ENCODE data around the gene LCN15.
"Not testable (repeated sequence)": the region's sequence is repeated elsewhere in the genome, so short reads cannot be mapped to it uniquely, and the experiment has no call there.

LCN15 gene

DNA sequence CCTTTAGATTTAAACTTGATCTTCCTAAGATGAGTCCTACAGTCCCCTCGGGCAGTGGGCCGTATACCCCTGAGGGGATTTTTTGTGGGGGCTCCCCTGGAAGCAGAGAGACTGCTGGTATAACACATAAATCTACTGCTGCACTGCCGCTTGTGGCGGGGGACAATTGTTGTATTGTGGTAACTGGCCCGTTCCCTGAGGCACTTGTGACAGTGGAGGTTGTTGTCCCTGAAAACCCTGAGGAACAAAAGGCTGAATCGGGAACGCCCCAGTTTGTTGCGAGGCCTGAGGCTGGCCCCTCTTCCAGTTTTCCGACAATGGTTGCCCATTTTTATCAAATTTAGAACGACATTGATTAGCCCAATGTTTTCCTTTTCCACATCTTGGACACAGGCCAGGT, 22.1 kb upstream of the LCN15 start:
- TF ChIP-seq, protein P1, sequence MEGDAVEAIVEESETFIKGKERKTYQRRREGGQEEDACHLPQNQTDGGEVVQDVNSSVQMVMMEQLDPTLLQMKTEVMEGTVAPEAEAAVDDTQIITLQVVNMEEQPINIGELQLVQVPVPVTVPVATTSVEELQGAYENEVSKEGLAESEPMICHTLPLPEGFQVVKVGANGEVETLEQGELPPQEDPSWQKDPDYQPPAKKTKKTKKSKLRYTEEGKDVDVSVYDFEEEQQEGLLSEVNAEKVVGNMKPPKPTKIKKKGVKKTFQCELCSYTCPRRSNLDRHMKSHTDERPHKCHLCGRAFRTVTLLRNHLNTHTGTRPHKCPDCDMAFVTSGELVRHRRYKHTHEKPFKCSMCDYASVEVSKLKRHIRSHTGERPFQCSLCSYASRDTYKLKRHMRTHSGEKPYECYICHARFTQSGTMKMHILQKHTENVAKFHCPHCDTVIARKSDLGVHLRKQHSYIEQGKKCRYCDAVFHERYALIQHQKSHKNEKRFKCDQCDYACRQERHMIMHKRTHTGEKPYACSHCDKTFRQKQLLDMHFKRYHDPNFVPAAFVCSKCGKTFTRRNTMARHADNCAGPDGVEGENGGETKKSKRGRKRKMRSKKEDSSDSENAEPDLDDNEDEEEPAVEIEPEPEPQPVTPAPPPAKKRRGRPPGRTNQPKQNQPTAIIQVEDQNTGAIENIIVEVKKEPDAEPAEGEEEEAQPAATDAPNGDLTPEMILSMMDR (IDR thresholded peaks at IDR 0.05; ENCODE audit: low read depth, low read length) = no peak
- no peak for DNase-seq (ENCODE audit: extremely low read depth, low read depth)

DNA sequence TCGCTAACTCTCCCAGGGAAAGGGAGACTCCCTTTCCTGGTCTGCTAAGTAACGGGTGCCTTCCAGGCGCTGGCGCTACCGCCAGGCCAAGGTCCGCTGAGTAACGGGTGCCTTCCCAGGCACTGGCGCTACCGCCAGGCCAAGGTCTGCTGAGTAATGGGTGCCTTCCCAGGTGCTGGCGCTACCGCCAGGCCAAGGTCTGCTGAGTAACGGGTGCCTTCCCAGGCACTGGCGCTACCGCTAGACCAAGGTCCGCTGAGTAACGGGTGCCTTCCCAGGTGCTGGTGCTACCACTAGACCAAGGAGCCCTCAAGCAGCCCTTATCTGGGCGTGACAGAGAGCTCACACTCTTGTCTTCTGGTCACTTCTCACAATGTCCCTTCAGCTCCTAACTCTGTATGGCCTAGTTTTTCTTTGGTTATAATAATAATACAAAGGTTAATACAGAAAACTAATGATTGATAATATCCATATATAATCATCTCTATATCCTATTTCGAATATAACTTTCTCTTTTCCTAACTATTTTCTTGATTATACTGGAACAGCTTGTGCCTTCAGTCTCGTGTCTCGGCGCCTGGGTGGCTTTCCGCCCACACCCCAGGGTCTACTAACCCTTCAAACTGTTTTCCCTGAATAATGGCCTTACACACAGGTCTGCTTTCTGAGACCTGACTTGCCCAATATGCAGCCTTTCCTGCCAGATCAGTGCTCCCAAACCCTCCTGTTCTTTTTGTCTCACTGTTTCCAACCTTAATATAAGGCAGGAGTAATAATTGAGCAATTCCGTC, 21.4 kb upstream of the LCN15 start:
- not testable (repeated sequence) for DNase-seq (ENCODE audit: extremely low read depth, low read depth)

DNA sequence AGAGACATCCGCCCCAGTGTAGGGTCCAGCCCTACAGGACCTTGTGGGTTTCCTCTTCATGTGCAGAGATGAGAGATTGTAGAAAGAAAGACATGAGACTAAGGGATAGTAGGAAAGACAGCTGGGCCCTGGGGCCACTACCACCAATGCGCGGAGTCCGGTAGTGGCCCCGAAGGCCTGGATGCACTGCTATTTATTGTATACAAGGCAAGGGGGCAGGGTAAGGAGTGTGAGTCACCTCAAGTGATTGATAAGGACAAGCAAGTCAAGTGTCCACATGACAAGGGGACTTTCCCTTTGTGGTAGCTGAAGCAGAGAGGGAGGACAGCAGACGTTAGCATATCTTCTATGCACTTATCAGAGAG, 20.7 kb upstream of the LCN15 start:
- DNase-seq (ENCODE audit: extremely low read depth, low read depth) = no peak
- TF ChIP-seq, protein P1 (IDR thresholded peaks at IDR 0.05; ENCODE audit: low read depth, low read length) = no peak

DNA sequence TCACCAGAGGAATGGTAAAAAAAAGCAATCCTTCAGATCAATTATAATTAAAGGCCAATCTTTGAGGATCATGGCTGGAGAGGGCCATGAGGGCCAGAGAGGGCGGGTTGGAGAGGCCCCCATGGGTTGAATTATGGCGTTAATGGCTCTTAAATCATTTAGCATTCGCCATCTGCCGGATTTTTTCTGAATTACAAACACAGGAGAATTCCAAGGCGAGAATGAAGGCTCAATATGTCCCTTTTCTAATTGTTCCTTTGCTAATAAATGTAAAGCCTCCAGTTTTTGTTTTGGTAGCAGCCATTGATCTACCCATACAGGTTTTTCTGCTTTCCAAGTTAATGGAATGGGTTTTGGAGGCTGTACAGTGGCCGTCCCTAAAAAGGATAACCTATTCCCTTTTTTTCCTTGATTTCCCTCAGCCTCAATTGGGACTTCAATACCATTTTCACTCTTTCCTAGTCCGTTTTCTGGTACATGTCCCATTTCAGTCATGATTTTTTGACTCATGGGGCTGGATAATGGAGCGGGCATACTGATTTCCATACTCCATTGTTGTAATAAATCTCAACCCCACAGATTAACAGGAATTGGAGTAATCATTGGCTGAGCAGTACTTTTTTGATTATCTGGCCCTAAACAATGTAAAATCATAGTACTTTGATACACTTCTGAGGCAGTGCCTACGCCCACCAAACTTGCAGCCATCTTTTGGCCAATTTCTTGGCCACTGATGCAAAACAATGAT, 20.1 kb upstream of the LCN15 start:
- TF ChIP-seq, protein P1 (IDR thresholded peaks at IDR 0.05; ENCODE audit: low read depth, low read length) = peak; percentile 15; the same call in 1 of the 2 replicates
- DNase-seq (ENCODE audit: extremely low read depth, low read depth) = no peak

DNA sequence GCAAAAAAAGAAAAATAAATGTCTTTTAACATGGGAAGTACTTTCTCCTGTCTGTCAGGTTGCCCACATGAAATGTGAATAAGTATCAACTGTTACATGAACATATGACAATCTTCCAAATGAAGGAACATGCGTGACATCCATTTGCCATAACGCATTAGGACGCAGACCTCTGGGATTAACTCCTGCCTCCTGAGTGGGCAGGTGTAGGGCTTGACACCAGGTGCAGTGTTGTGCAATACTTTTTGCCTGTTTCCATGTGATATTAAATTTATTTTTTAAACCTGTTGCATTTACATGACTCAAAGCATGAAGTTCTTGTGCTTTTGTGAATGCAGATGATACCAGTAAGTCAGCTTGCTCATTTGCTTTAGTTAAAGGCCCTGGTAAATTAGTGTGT, 18.1 kb upstream of the LCN15 start:
- DNase-seq (ENCODE audit: extremely low read depth, low read depth) = no peak
- TF ChIP-seq, protein P1 (IDR thresholded peaks at IDR 0.05; ENCODE audit: low read depth, low read length) = no peak

DNA sequence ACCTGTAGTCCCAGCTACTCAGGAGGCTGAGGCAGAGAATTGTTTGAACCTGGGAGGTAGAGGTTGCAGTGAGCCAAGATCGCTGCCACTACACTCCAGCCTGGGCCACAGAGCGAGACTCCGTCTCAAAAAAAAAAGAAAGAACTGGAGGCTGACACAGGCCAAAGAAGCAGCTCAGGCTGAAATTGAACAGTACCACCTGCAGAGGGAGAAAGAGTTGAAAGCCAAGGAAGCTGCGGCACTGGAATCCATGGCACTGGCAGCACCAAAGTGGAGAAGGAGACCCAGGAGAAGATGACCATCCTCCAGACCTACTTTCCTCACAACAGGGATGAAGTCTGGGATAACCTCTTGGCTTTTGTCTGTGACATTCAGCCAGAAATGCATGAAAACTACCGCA, 15.5 kb upstream of the LCN15 start:
- TF ChIP-seq, protein P1 (IDR thresholded peaks at IDR 0.05; ENCODE audit: low read depth, low read length) = no peak
- DNase-seq (ENCODE audit: extremely low read depth, low read depth) = no peak

DNA sequence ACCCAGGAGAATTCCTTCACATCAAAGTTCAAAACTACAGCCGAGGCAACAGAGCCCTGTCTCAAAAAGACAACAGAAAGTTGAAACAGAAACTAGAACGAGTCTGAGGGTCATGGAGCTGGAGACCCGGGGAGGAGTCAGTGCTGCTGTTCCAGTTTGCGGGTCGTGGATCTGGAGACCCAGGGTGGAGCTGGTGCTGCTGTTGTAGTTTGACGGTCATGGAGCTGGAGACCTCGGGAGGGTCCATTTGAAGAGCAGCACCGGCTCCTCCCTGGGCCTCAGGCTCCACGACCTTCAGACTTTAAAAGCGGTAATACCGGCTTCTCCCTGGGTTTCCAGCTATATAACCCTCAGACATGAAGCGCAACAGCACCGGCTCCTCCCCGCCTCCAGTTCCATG, 13.0 kb upstream of the LCN15 start:
- no peak for DNase-seq (ENCODE audit: extremely low read depth, low read depth)
- TF ChIP-seq, protein P1 (IDR thresholded peaks at IDR 0.05; ENCODE audit: low read depth, low read length) = no peak
